ENCODE results near the gene TIGD2. TPM values are rescaled to one million over a fixed set of nuclear protein-coding genes. Genes with fewer than 3 reads are reported as not detected.

TIGD2 gene
- 1 to 10 TPM; 3.2 to 8.0 (median 6.7) TPM for total RNA-seq
- polyA plus RNA-seq = 1 to 10 TPM; 2.2 to 3.0 (median 2.8) TPM
- long read RNA-seq, donor 1, transcript TIGD2-201 (1 exons, 2,083 nt) = major isoform, 8 of 8 reads
- long read RNA-seq, donor 1, partial matches to known transcripts = 0 of 8 reads
- long read RNA-seq, donor 1, other reads (novel, unspliced or antisense) = 0 of 8 reads
- long read RNA-seq, donor 2, partial matches to known transcripts = 0 of 4 reads
- long read RNA-seq, donor 2, other reads (novel, unspliced or antisense) = 0 of 4 reads

- peaks cover 0 to 21% (median 0%) of the 10 kb centered on the region in 7 donors for H3K27me3 ChIP-seq (replicated peaks in 1 of 7)
- H3K9me3 ChIP-seq = peaks cover 0 to 5% (median 0%) of the 10 kb centered on the region in 8 donors
- peak within 1 kb of the TSS; percentile 55 to 81 (median 68) for H3K4me3 ChIP-seq
- intact Hi-C loops (cut with DNase I; ENCODE audit: low total_unique reads) = no loop called here
- WGBS, 5 donors = 0 to 1% (median 0%) methylated on average over 40 to 101 of the region's 101 CpGs
- H3K27ac ChIP-seq = peak within 1 kb of the TSS; percentile 79 to 93 (median 88)
- H3K36me3 ChIP-seq = no peaks in the 10 kb centered on the region
- peak; percentile 97 for DNase-seq
- peaks cover 6 to 28% (median 20%) of the 10 kb centered on the region in 6 donors for H3K4me1 ChIP-seq
- TF ChIP-seq CTCF (IDR thresholded peaks at IDR 0.05 in 8 of 11, conservative IDR thresholded peaks at IDR 0.05 in 3 of 11) = peak; percentile 62 to 97 (median 91)
- TF ChIP-seq POLR2A (IDR thresholded peaks at IDR 0.05) = peak in 2 of 3 donors; percentile 16 to 80
- peak; percentile 97 for TF ChIP-seq POLR2AphosphoS5 (IDR thresholded peaks at IDR 0.05)
These were observed at the start of gene TIGD2 for GRCh38 chr4:89110986-89111832. TIGD2 (plus strand) TSS chr4:89111533; CDS start chr4:89112975, 1,442 bp downstream.

GRCh38 chr4:89064848-89065247 lies 46.5 kb upstream of the TIGD2 start:
- intact Hi-C loops (cut with DNase I; ENCODE audit: low total_unique reads) = no loop called here
- H3K4me1 ChIP-seq = no peaks in the 10 kb centered on the region

GRCh38 chr4:89067417-89067816 lies 43.9 kb upstream of the TIGD2 start:
- Histone ChIP-seq H3K27me3 (replicated peaks in 1 of 7) (no peaks in the 10 kb centered on the region), H3K4me1 (no peaks in the 10 kb centered on the region), H3K4me3 (no peak overlapping the region), H3K27ac (no peak overlapping the region), H3K36me3 (no peaks in the 10 kb centered on the region), H3K9me3 (no peaks in the 10 kb centered on the region)
- DNase-seq = no peak
- intact Hi-C loops (cut with DNase I; ENCODE audit: low total_unique reads) = no loop called here
- no peak for TF ChIP-seq CTCF (IDR thresholded peaks at IDR 0.05 in 8 of 11, conservative IDR thresholded peaks at IDR 0.05 in 3 of 11)
- no peak for TF ChIP-seq POLR2A (IDR thresholded peaks at IDR 0.05)
- no peak for TF ChIP-seq POLR2AphosphoS5 (IDR thresholded peaks at IDR 0.05)

More at GRCh38 chr4:89064848-89065247, 46.5 kb upstream of the TIGD2 start:
- no peak for DNase-seq
- Histone ChIP-seq H3K4me3 (no peak overlapping the region), H3K36me3 (no peaks in the 10 kb centered on the region), H3K27ac (no peak overlapping the region), H3K9me3 (peaks cover 0 to 4% (median 0%) of the 10 kb centered on the region in 8 donors), H3K27me3 (replicated peaks in 1 of 7) (no peaks in the 10 kb centered on the region)
- TF ChIP-seq POLR2A (IDR thresholded peaks at IDR 0.05) (no peak), CTCF (IDR thresholded peaks at IDR 0.05 in 8 of 11, conservative IDR thresholded peaks at IDR 0.05 in 3 of 11) (no peak)
- WGBS, 5 donors = 61 to 96% (median 94%) methylated on average over 3 of the region's 3 CpGs

- Histone ChIP-seq H3K27ac (no peak overlapping the region), H3K36me3 (no peaks in the 10 kb centered on the region), H3K4me3 (no peak overlapping the region), H3K4me1 (no peaks in the 10 kb centered on the region), H3K27me3 (replicated peaks in 1 of 7) (no peaks in the 10 kb centered on the region), H3K9me3 (no peaks in the 10 kb centered on the region)
- TF ChIP-seq CTCF (IDR thresholded peaks at IDR 0.05 in 8 of 11, conservative IDR thresholded peaks at IDR 0.05 in 3 of 11) (no peak), POLR2AphosphoS5 (IDR thresholded peaks at IDR 0.05) (no peak), POLR2A (IDR thresholded peaks at IDR 0.05) (no peak)
- no peak for DNase-seq
- 11 to 29% (median 14%) methylated on average over 2 of the region's 2 CpGs for WGBS, 5 donors
- intact Hi-C loops (cut with DNase I; ENCODE audit: low total_unique reads) = no loop called here
These were observed 41.9 kb upstream of the TIGD2 start for GRCh38 chr4:89069481-89069880.

Measured in spleen (tissue), 13 donors.